Neutrophil (primary cell): ENCODE results near the gene PRPF38A.

Experiments
- H3K27ac ChIP-seq: fragments of 200-600 bp; sonication (generic); 2 replicates; pipeline ENCODE4 v1.5.1; 2016; ENCODE audit warnings: mild to moderate bottlenecking, moderate library complexity
- H3K27me3 ChIP-seq: fragments of 200-600 bp; sonication (generic); 2 replicates; pipeline ENCODE4 v1.6.0; 2016; ENCODE audit warnings: mild to moderate bottlenecking
- H3K36me3 ChIP-seq: fragments of 200-600 bp; sonication (generic); 2 replicates; pipeline ENCODE4 v1.5.1; 2017
- H3K4me1 ChIP-seq, 2 experiments: fragments of 200-600 bp in 1 of 2; sonication (generic) in 1 of 2; 1 replicate in 1 of 2; 2 replicates in 1 of 2; pipeline versions ENCODE4 v1.5.1 to v1.6.1; 2013 to 2016; ENCODE audit warnings: low read depth in 1 of 2, low read length in 1 of 2, mild to moderate bottlenecking in 1 of 2, moderate library complexity in 1 of 2; ENCODE audit not compliant: control insufficient read depth in 1 of 2, insufficient read depth in 1 of 2
- H3K4me3 ChIP-seq, 2 experiments: fragments of 200-600 bp in 1 of 2; sonication (generic) in 1 of 2; 1 replicate in 1 of 2; 2 replicates in 1 of 2; pipeline ENCODE4 v1.5.1; 2013 to 2016; ENCODE audit warnings: low read depth in 1 of 2, low read length in 1 of 2, mild to moderate bottlenecking in 1 of 2, moderate library complexity in 1 of 2
- H3K9me3 ChIP-seq: fragments of 200-600 bp; sonication (generic); 2 replicates; pipeline ENCODE4 v1.5.1; 2016
- CTCF ChIP-seq: fragments of 200-600 bp; sonication (generic); IDR thresholded peaks from 2 replicates; pipeline ENCODE4 v1.5.1; 2016; ENCODE audit warnings: antibody characterized with exemption

Gene PRPF38A

GRCh38 chr1:52420713-52421112, 16.3 kb downstream of the PRPF38A start:
- H3K4me1 ChIP-seq, result peaks cover 4 to 9% of the 10 kb centered on the region in 2 experiments
- H3K36me3 ChIP-seq, result peaks cover 93% of the 10 kb centered on the region
- no peak for TF ChIP-seq CTCF
- no peaks in the 10 kb centered on the region for H3K27me3 ChIP-seq
- H3K4me3 ChIP-seq, result no peak overlapping the region
- no peaks in the 10 kb centered on the region for H3K9me3 ChIP-seq
- no peak overlapping the region for H3K27ac ChIP-seq

DNA sequence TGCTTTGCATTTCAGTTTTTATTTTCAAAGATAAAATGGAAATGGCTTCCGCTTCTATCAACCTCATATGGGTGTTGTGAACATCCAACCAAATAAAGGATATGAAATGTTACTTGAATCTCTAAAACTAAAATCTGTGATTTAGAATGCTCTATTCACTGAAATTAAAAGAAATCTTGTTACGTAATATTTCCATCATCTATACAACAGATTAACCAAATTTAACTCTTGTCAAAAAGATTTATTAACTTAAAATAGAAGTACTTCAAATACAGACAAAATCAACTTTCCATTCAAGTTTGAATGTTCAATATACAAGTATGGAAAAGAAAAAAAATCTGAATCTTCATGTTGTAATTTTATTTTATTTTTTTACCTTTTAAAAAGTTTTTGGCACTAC, 18.7 kb downstream of the PRPF38A start:
- H3K27me3 ChIP-seq, result no peaks in the 10 kb centered on the region
- H3K4me3 ChIP-seq, result no peak overlapping the region
- TF ChIP-seq CTCF, result no peak
- peaks cover 4 to 9% of the 10 kb centered on the region in 2 experiments for H3K4me1 ChIP-seq
- no peak overlapping the region for H3K27ac ChIP-seq
- peaks cover 80% of the 10 kb centered on the region for H3K36me3 ChIP-seq
- H3K9me3 ChIP-seq, result no peaks in the 10 kb centered on the region

GRCh38 chr1:52423771-52424170, 19.4 kb downstream of the PRPF38A start:
- no peaks in the 10 kb centered on the region for H3K9me3 ChIP-seq

DNA sequence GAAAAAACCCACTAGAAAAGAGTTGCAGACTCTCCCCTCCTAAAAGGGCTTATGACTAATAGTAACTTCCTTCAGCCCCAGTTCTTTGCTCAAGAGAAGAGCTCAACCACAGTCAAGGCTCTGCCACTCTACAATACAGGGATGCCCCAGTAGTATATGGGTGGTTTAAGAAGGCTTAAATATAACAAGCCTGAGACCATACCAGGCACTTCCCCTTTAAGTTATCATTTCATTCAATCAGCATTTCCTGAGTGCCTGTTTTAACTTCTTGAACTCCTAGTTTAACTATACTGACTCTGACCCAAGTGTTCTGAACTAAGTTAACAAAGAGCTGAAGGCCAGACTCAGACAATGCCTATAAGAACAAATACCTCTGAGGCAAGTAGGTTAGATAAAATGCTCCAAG, 19.8 kb downstream of the PRPF38A start:
- no peak overlapping the region for H3K27ac ChIP-seq

More at GRCh38 chr1:52423771-52424170, 19.4 kb downstream of the PRPF38A start:
- no peak for TF ChIP-seq CTCF
- Histone ChIP-seq H3K27ac (peak overlapping the region; percentile 28), H3K4me1 (peaks cover 4 to 9% of the 10 kb centered on the region in 2 experiments), H3K36me3 (peaks cover 75% of the 10 kb centered on the region), H3K4me3 (no peak overlapping the region), H3K27me3 (no peaks in the 10 kb centered on the region)

GRCh38 chr1:52424813-52425212, 20.4 kb downstream of the PRPF38A start:
- no peaks in the 10 kb centered on the region for H3K9me3 ChIP-seq
- peaks cover 4 to 9% of the 10 kb centered on the region in 2 experiments for H3K4me1 ChIP-seq
- H3K27ac ChIP-seq, result no peak overlapping the region
- peaks cover 70% of the 10 kb centered on the region for H3K36me3 ChIP-seq
- TF ChIP-seq CTCF, result no peak
- no peak overlapping the region for H3K4me3 ChIP-seq
- H3K27me3 ChIP-seq, result no peaks in the 10 kb centered on the region

More for the DNA sequence above, 19.8 kb downstream of the PRPF38A start:
- no peak for TF ChIP-seq CTCF
- Histone ChIP-seq H3K36me3 (peaks cover 71% of the 10 kb centered on the region), H3K27me3 (no peaks in the 10 kb centered on the region), H3K4me3 (no peak overlapping the region), H3K4me1 (peaks cover 4 to 9% of the 10 kb centered on the region in 2 experiments), H3K9me3 (no peaks in the 10 kb centered on the region)

DNA sequence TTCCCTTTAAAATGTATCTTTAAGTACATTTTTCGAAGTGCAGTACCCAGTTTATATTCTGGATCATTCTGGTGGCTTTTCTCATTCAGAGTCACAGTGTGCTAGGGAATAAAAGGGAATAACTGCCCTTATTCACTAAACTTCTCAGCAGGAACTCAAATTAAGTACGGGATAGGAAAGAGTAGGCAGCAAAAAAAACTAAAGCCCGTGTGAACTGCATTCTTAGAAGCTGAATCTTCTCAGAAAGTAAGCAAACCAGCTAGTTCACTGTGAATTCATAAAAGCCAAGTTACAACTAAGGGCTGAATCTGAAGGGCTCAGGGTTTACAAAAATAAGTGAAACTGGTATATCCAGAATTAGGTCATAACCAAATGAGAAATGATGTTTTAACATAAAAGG, 22.0 kb downstream of the PRPF38A start:
- Histone ChIP-seq H3K4me1 (peaks cover 4 to 9% of the 10 kb centered on the region in 2 experiments), H3K4me3 (no peak overlapping the region), H3K27ac (no peak overlapping the region), H3K36me3 (peaks cover 71% of the 10 kb centered on the region), H3K27me3 (no peaks in the 10 kb centered on the region), H3K9me3 (no peaks in the 10 kb centered on the region)
- no peak for TF ChIP-seq CTCF
